Nephron (organoid): ENCODE results near the gene EFNB2.

Source experiments
- H3K27ac Mint-ChIP-seq, 3 experiments: 2 replicates each; pipeline ENCODE4 v1.8.0; 2020; ENCODE audit warnings: mixed read lengths in 3 of 3, mild to moderate bottlenecking in 2 of 3, moderate library complexity in 1 of 3
- H3K27me3 Mint-ChIP-seq: 2 replicates; pipeline ENCODE4 v1.8.0; 2021; ENCODE audit warnings: low read depth, mild to moderate bottlenecking, moderate library complexity, mixed read lengths
- H3K36me3 Mint-ChIP-seq: 2 replicates; pipeline ENCODE4 v1.8.0; 2020; ENCODE audit warnings: low read depth, mixed read lengths
- H3K4me1 Mint-ChIP-seq: 2 replicates; pipeline ENCODE4 v1.8.0; 2020; ENCODE audit warnings: mixed read lengths
- H3K4me3 Mint-ChIP-seq, 3 experiments: 2 replicates each; pipeline ENCODE4 v1.8.0; 2020; ENCODE audit warnings: mild to moderate bottlenecking in 3 of 3, mixed read lengths in 3 of 3, moderate library complexity in 2 of 3
- H3K9me3 Mint-ChIP-seq: 2 replicates; pipeline ENCODE4 v1.8.0; 2020; ENCODE audit warnings: mixed read lengths
- CTCF ChIP-seq, 3 experiments: fragments of 200-600 bp; sonication (generic); IDR thresholded peaks; one replicate each; pipeline ENCODE4 v1.5.0; 2021; ENCODE audit warnings: antibody characterized with exemption in 3 of 3; ENCODE audit not compliant: unreplicated experiment in 3 of 3

The EFNB2 gene

GRCh38 chr13:106521095-106521799, 14.2 kb downstream of the EFNB2 start:
- H3K27ac Mint-ChIP-seq, result peak overlapping the region; percentile 20 to 78 (median 77)
- peaks cover 62% of the 10 kb centered on the region for H3K4me1 Mint-ChIP-seq
- H3K27me3 Mint-ChIP-seq, result peaks cover 28% of the 10 kb centered on the region
- H3K36me3 Mint-ChIP-seq, result peaks cover 20% of the 10 kb centered on the region
- no peaks in the 10 kb centered on the region for H3K9me3 Mint-ChIP-seq
- TF ChIP-seq CTCF (IDR thresholded peaks at IDR 0.05; ENCODE audit: unreplicated experiment in 3 of 3), result no peak
- no peak overlapping the region for H3K4me3 Mint-ChIP-seq

- TF ChIP-seq CTCF (IDR thresholded peaks at IDR 0.05; ENCODE audit: unreplicated experiment in 3 of 3), result peak; percentile 50 to 60 (median 58)
- H3K27me3 Mint-ChIP-seq, result peaks cover 25% of the 10 kb centered on the region
- H3K27ac Mint-ChIP-seq, result peak overlapping the region; percentile 20 to 78 (median 77)
- no peaks in the 10 kb centered on the region for H3K9me3 Mint-ChIP-seq
- peaks cover 20% of the 10 kb centered on the region for H3K36me3 Mint-ChIP-seq
- H3K4me3 Mint-ChIP-seq, result peak overlapping the region in 2 of 3 experiments; percentile 5 to 14
- peaks cover 64% of the 10 kb centered on the region for H3K4me1 Mint-ChIP-seq
These were observed 15.0 kb downstream of the EFNB2 start for GRCh38 chr13:106520251-106521054.

GRCh38 chr13:106518512-106518911, 16.9 kb downstream of the EFNB2 start:
- peaks cover 70% of the 10 kb centered on the region for H3K4me1 Mint-ChIP-seq
- H3K27me3 Mint-ChIP-seq, result peaks cover 13% of the 10 kb centered on the region
- H3K9me3 Mint-ChIP-seq, result no peaks in the 10 kb centered on the region
- peak overlapping the region in 2 of 3 experiments; percentile 7 to 18 for H3K4me3 Mint-ChIP-seq
- no peak for TF ChIP-seq CTCF (IDR thresholded peaks at IDR 0.05; ENCODE audit: unreplicated experiment in 3 of 3)
- peak overlapping the region in 2 of 3 experiments; percentile 41 to 82 for H3K27ac Mint-ChIP-seq
- H3K36me3 Mint-ChIP-seq, result peaks cover 20% of the 10 kb centered on the region

- Mint-ChIP-seq H3K4me3 (no peak overlapping the region), H3K9me3 (no peaks in the 10 kb centered on the region), H3K4me1 (peaks cover 66% of the 10 kb centered on the region), H3K36me3 (peaks cover 28% of the 10 kb centered on the region), H3K27ac (peak overlapping the region in 2 of 3 experiments; percentile 46 to 70), H3K27me3 (peaks cover 3% of the 10 kb centered on the region)
- TF ChIP-seq CTCF (IDR thresholded peaks at IDR 0.05; ENCODE audit: unreplicated experiment in 3 of 3), result no peak
These were observed 18.2 kb downstream of the EFNB2 start for GRCh38 chr13:106517109-106517847.

GRCh38 chr13:106515635-106516254, 19.7 kb downstream of the EFNB2 start:
- Mint-ChIP-seq H3K27me3 (peaks cover 3% of the 10 kb centered on the region), H3K9me3 (no peaks in the 10 kb centered on the region), H3K36me3 (peaks cover 41% of the 10 kb centered on the region), H3K4me1 (peaks cover 50% of the 10 kb centered on the region), H3K4me3 (no peak overlapping the region), H3K27ac (peak overlapping the region in 2 of 3 experiments; percentile 6 to 70)
- TF ChIP-seq CTCF (IDR thresholded peaks at IDR 0.05; ENCODE audit: unreplicated experiment in 3 of 3), result no peak
